ENCODE data around the gene DDT.

Gene DDT

GRCh38 chr22:24003887-24004286 lies 29.6 kb upstream of the DDT start:
- TF ChIP-seq EZH2phosphoT487 (IDR thresholded peaks at IDR 0.05; ENCODE audit: borderline replicate concordance, low read length) (no peak), CTCF (IDR thresholded peaks at IDR 0.05; ENCODE audit: low read depth, low read length, poor library complexity, severe bottlenecking) (no peak)
- Histone ChIP-seq H3K27ac (ENCODE audit: low read depth, low read length) (no peak overlapping the region), H3K9me2 (replicated peaks; ENCODE audit: control insufficient read depth, low read length) (no peaks in the 10 kb centered on the region), H3K9me3 (ENCODE audit: control insufficient read depth, insufficient read depth, low read length) (no peaks in the 10 kb centered on the region), H3F3A (ENCODE audit: control insufficient read depth, insufficient read depth) (no peaks in the 10 kb centered on the region), H3K4me3 (ENCODE audit: low read length) (no peak overlapping the region), H3K36me3 (ENCODE audit: control insufficient read depth, low read length) (no peaks in the 10 kb centered on the region), H3K4me1 (ENCODE audit: control insufficient read depth, low read length) (no peaks in the 10 kb centered on the region), H3K27me3 (ENCODE audit: control insufficient read depth, low read length) (0 out of 2 replicates have a peak, but pooled peaks cover 3% of the 10 kb centered on the region), H4K20me1 (ENCODE audit: control insufficient read depth, insufficient read depth, low read depth, low read length) (no peaks in the 10 kb centered on the region), H3K4me2 (ENCODE audit: low read length) (no peak overlapping the region), H3K79me2 (ENCODE audit: control insufficient read depth, low read length) (no peaks in the 10 kb centered on the region)

- 0 out of 2 replicates have a peak, but pooled peaks cover 3% of the 10 kb centered on the region for H3K27me3 ChIP-seq (ENCODE audit: control insufficient read depth, low read length)
- H3K27ac ChIP-seq (ENCODE audit: low read depth, low read length): no peak overlapping the region
- H4K20me1 ChIP-seq (ENCODE audit: control insufficient read depth, insufficient read depth, low read depth, low read length): no peaks in the 10 kb centered on the region
- H3K4me1 ChIP-seq (ENCODE audit: control insufficient read depth, low read length): no peaks in the 10 kb centered on the region
- no peaks in the 10 kb centered on the region for H3K9me3 ChIP-seq (ENCODE audit: control insufficient read depth, insufficient read depth, low read length)
- no peak overlapping the region for H3K4me2 ChIP-seq (ENCODE audit: low read length)
- no peaks in the 10 kb centered on the region for H3K9me2 ChIP-seq (replicated peaks; ENCODE audit: control insufficient read depth, low read length)
- H3F3A ChIP-seq (ENCODE audit: control insufficient read depth, insufficient read depth): no peaks in the 10 kb centered on the region
- no peak for TF ChIP-seq CTCF (IDR thresholded peaks at IDR 0.05; ENCODE audit: low read depth, low read length, poor library complexity, severe bottlenecking)
- no peak for TF ChIP-seq EZH2phosphoT487 (IDR thresholded peaks at IDR 0.05; ENCODE audit: borderline replicate concordance, low read length)
- no peak overlapping the region for H3K4me3 ChIP-seq (ENCODE audit: low read length)
- no peaks in the 10 kb centered on the region for H3K36me3 ChIP-seq (ENCODE audit: control insufficient read depth, low read length)
- H3K79me2 ChIP-seq (ENCODE audit: control insufficient read depth, low read length): no peaks in the 10 kb centered on the region
Measured at GRCh38 chr22:24002851-24003250, 28.6 kb upstream of the DDT start.

- H3K27me3 ChIP-seq (ENCODE audit: control insufficient read depth, low read length): 0 out of 2 replicates have a peak, but pooled peaks cover 3% of the 10 kb centered on the region
- no peak overlapping the region for H3K4me2 ChIP-seq (ENCODE audit: low read length)
- H4K20me1 ChIP-seq (ENCODE audit: control insufficient read depth, insufficient read depth, low read depth, low read length): no peaks in the 10 kb centered on the region
- H3K36me3 ChIP-seq (ENCODE audit: control insufficient read depth, low read length): no peaks in the 10 kb centered on the region
- no peaks in the 10 kb centered on the region for H3K4me1 ChIP-seq (ENCODE audit: control insufficient read depth, low read length)
- no peak overlapping the region for H3K4me3 ChIP-seq (ENCODE audit: low read length)
- no peaks in the 10 kb centered on the region for H3K9me2 ChIP-seq (replicated peaks; ENCODE audit: control insufficient read depth, low read length)
- no peaks in the 10 kb centered on the region for H3K79me2 ChIP-seq (ENCODE audit: control insufficient read depth, low read length)
- no peak overlapping the region for H3K27ac ChIP-seq (ENCODE audit: low read depth, low read length)
- no peaks in the 10 kb centered on the region for H3K9me3 ChIP-seq (ENCODE audit: control insufficient read depth, insufficient read depth, low read length)
- H3F3A ChIP-seq (ENCODE audit: control insufficient read depth, insufficient read depth): no peaks in the 10 kb centered on the region
- TF ChIP-seq CTCF (IDR thresholded peaks at IDR 0.05; ENCODE audit: low read depth, low read length, poor library complexity, severe bottlenecking): no peak
- no peak for TF ChIP-seq EZH2phosphoT487 (IDR thresholded peaks at IDR 0.05; ENCODE audit: borderline replicate concordance, low read length)
Measured at GRCh38 chr22:24002272-24002671, 28.0 kb upstream of the DDT start.
